Renal pelvis (tissue), 4 donors: Measurements from ENCODE around the gene UGT1A10. TPM values are rescaled to one million over a fixed set of nuclear protein-coding genes. Genes with fewer than 3 reads are reported as not detected.

Source experiments
- DNase-seq: peaks from one replicate; pipeline ENCODE4 v3.0.0-alpha.2; 2013
- polyA plus RNA-seq, 3 donors: library from polyadenylated mRNA; unstranded; fragments of 120-200 nt; gene quantifications; one replicate each; pipeline ENCODE4 v1.2.1, GENCODE V29; 2013; ENCODE audit not compliant: insufficient read length in 3 of 3

UGT1A10 gene
- polyA plus RNA-seq, 3 donors, result not detected

GRCh38 chr2:233821709-233822100 lies 185.5 kb downstream of the UGT1A10 start:
- DNase-seq, result no peak

GRCh38 chr2:233822101-233822771 lies 186.0 kb downstream of the UGT1A10 start:
- DNase-seq, result no peak

Other genes with a start within 250 kb of the UGT1A10 start
- 10 to 100 TPM; 40.6 to 80.7 (median 58.7) TPM for gene USP40, start 69.7 kb upstream of the UGT1A10 start, polyA plus RNA-seq
- not detected for gene UGT1A8, start 18.8 kb upstream of the UGT1A10 start, polyA plus RNA-seq
- 1 to 10 TPM; 6.0 to 8.4 (median 7.8) TPM for gene UGT1A9, start 35.5 kb downstream of the UGT1A10 start, polyA plus RNA-seq
- gene UGT1A7, start 45.5 kb downstream of the UGT1A10 start, polyA plus RNA-seq, result not detected
- 1 to 10 TPM; 2.8 to 3.7 (median 2.8) TPM for gene UGT1A6, start 56.4 kb downstream of the UGT1A10 start, polyA plus RNA-seq
- gene UGT1A5, start 76.5 kb downstream of the UGT1A10 start, polyA plus RNA-seq, result not detected
- not detected for gene UGT1A4, start 82.3 kb downstream of the UGT1A10 start, polyA plus RNA-seq
- under 1 TPM in 1 of 3 donors, not detected in 2; 0.14 TPM for gene UGT1A3, start 92.6 kb downstream of the UGT1A10 start, polyA plus RNA-seq
- under 1 TPM; 0.20 to 0.90 (median 0.74) TPM for gene UGT1A1, start 123.8 kb downstream of the UGT1A10 start, polyA plus RNA-seq
- under 1 TPM in 2 of 3 donors, not detected in 1; 0.22 to 0.33 TPM for gene MROH2A, start 141.9 kb downstream of the UGT1A10 start, polyA plus RNA-seq
- 10 to 100 TPM; 22.3 to 24.9 (median 23.4) TPM for gene HJURP, start 218.1 kb downstream of the UGT1A10 start, polyA plus RNA-seq